ENCODE data around the gene PRRC2A.

Gene PRRC2A

GRCh38 chr6:31619805-31620585, 520 bp upstream of the PRRC2A start (continued):
- TF ChIP-seq PRDM4 (tag by site-specific recombination; IDR thresholded peaks at IDR 0.05), result peak; percentile 47; the same call in 1 of the 2 replicates
- no peak for TF ChIP-seq ZNF426 (tag by site-specific recombination; IDR thresholded peaks at IDR 0.05)
- TF ChIP-seq GLIS1 (tag by site-specific recombination; IDR thresholded peaks at IDR 0.05), result peak; percentile 75
- TF ChIP-seq ZNF76 (tag by site-specific recombination; IDR thresholded peaks at IDR 0.05; ENCODE audit: borderline replicate concordance, low read depth), result peak; percentile 65
- TF ChIP-seq ZBTB20 (tag by site-specific recombination; IDR thresholded peaks at IDR 0.05), result peak; percentile 69
- TF ChIP-seq ZNF843 (tag by site-specific recombination; IDR thresholded peaks at IDR 0.05), result peak; percentile 60
- no peak for TF ChIP-seq REST (tag by site-specific recombination; IDR thresholded peaks at IDR 0.05)
- peak; percentile 93 for TF ChIP-seq SP3 (tag by site-specific recombination; IDR thresholded peaks at IDR 0.05)
- TF ChIP-seq GLIS2 (tag by site-specific recombination; IDR thresholded peaks at IDR 0.05), result peak; percentile 76
- TF ChIP-seq SP2 (tag by site-specific recombination; IDR thresholded peaks at IDR 0.05), result peak; percentile 97
- TF ChIP-seq YY1 (tag by site-specific recombination; IDR thresholded peaks at IDR 0.05), result peak; percentile 28; the same call in 1 of the 2 replicates
- peak; percentile 83; the same call in 1 of the 2 replicates for TF ChIP-seq ZNF391 (tag by site-specific recombination; IDR thresholded peaks at IDR 0.05; ENCODE audit: borderline replicate concordance, low read depth)
- no peak for TF ChIP-seq RBAK (tag by site-specific recombination; IDR thresholded peaks at IDR 0.05)
- TF ChIP-seq ZBTB21 (tag by site-specific recombination; IDR thresholded peaks at IDR 0.05), result peak; percentile 95
- peak; percentile 86 for TF ChIP-seq ZFHX2 (tag by site-specific recombination; conservative IDR thresholded peaks at IDR 0.05)
- peak; percentile 84 for TF ChIP-seq ZNF335 (tag by site-specific recombination; conservative IDR thresholded peaks at IDR 0.05)
- no peak for TF ChIP-seq ZNF560 (tag by site-specific recombination; IDR thresholded peaks at IDR 0.05; ENCODE audit: borderline replicate concordance)
- no peak for TF ChIP-seq ZBTB10 (tag by site-specific recombination; IDR thresholded peaks at IDR 0.05)
- peak; percentile 48 for TF ChIP-seq SETDB1 (IDR thresholded peaks at IDR 0.05; ENCODE audit: insufficient read length, low read length)
- TF ChIP-seq KLF1 (tag by site-specific recombination; IDR thresholded peaks at IDR 0.05), result peak; percentile 59
- peak; percentile 83 for TF ChIP-seq ZEB2 (tag by site-specific recombination; IDR thresholded peaks at IDR 0.05)
- TF ChIP-seq ZNF10 (tag by site-specific recombination; IDR thresholded peaks at IDR 0.05), result peak; percentile 47; the same call in 1 of the 2 replicates
- TF ChIP-seq SALL2 (tag by site-specific recombination; IDR thresholded peaks at IDR 0.05; ENCODE audit: borderline replicate concordance), result no peak
- TF ChIP-seq PATZ1 (tag by site-specific recombination; IDR thresholded peaks at IDR 0.05), result peak; percentile 90
- peak; percentile 75 for TF ChIP-seq WT1 (tag by site-specific recombination; IDR thresholded peaks at IDR 0.05)
- peak; percentile 91 for TF ChIP-seq ZNF600 (tag by site-specific recombination; IDR thresholded peaks at IDR 0.05)
- no peak for TF ChIP-seq ZNF221 (tag by site-specific recombination; IDR thresholded peaks at IDR 0.05; ENCODE audit: borderline replicate concordance)
- TF ChIP-seq ZNF324 (tag by site-specific recombination; IDR thresholded peaks at IDR 0.05), result peak; percentile 90
- TF ChIP-seq OVOL3 (tag by site-specific recombination; IDR thresholded peaks at IDR 0.05), result 0 out of 2 replicates have a peak, but pooled peaks have one; percentile 76
- 0 out of 2 replicates have a peak, but pooled peaks have one; percentile 39 for TF ChIP-seq ZNF785 (tag by site-specific recombination; IDR thresholded peaks at IDR 0.05)
